GM12874 (cell line): ENCODE measurements around the gene SNRNP35.

Experiments used
- TF ChIP-seq, protein P1 (sequence below): IDR thresholded peaks from 2 replicates; pipeline ENCODE4 v1.5.1; 2011; ENCODE audit warnings: low read depth, mild to moderate bottlenecking, control low read depth, low read length, moderate library complexity; ENCODE audit not compliant: insufficient read depth

SNRNP35 gene, protein sequence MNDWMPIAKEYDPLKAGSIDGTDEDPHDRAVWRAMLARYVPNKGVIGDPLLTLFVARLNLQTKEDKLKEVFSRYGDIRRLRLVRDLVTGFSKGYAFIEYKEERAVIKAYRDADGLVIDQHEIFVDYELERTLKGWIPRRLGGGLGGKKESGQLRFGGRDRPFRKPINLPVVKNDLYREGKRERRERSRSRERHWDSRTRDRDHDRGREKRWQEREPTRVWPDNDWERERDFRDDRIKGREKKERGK

DNA sequence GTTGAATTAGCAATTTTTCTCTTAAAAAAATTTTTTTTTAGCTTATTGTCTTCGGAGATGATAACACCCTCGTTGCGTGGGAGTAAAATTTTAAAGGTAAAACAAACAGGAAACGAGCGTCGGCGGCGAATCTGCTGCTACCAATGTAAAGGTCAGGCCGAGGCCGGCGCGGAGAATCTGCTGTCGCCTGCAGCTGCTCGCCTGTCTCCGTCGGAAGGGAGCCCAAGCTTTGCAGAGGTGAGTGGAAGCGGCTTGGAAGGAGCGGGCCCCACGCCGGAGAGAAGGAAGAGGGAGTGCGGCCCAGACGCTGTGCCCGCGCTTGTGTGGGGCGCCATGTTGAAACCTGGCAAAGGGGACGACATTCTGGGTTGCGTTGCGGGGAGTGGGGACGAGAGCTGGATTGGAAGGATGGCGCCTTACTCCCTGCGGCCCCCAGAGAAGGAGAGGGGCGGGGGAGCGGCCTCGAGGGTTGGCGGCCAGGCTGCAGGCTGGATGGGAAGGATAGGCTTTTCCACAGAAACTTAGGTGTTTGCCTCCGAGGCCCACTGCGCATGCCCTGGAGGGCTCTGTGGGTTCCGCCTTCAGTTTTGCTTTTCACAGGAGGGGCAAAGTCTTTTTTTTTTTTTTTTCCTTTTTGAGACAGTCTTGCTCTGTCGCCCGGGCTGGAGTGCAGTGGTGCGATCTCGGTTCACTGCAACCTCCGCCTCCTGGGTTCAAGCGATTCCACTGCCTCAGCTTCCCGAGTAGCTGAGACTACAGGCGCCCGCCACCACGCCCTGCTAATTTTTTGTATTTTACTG is at the start of gene SNRNP35:
Gene SNRNP35, plus strand, starts transcription at position 160 of the 800 bp plus-strand sequence. CDS start 7,402 bp downstream, outside the sequence.
- TF ChIP-seq, protein P1, sequence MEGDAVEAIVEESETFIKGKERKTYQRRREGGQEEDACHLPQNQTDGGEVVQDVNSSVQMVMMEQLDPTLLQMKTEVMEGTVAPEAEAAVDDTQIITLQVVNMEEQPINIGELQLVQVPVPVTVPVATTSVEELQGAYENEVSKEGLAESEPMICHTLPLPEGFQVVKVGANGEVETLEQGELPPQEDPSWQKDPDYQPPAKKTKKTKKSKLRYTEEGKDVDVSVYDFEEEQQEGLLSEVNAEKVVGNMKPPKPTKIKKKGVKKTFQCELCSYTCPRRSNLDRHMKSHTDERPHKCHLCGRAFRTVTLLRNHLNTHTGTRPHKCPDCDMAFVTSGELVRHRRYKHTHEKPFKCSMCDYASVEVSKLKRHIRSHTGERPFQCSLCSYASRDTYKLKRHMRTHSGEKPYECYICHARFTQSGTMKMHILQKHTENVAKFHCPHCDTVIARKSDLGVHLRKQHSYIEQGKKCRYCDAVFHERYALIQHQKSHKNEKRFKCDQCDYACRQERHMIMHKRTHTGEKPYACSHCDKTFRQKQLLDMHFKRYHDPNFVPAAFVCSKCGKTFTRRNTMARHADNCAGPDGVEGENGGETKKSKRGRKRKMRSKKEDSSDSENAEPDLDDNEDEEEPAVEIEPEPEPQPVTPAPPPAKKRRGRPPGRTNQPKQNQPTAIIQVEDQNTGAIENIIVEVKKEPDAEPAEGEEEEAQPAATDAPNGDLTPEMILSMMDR, result no peak

DNA sequence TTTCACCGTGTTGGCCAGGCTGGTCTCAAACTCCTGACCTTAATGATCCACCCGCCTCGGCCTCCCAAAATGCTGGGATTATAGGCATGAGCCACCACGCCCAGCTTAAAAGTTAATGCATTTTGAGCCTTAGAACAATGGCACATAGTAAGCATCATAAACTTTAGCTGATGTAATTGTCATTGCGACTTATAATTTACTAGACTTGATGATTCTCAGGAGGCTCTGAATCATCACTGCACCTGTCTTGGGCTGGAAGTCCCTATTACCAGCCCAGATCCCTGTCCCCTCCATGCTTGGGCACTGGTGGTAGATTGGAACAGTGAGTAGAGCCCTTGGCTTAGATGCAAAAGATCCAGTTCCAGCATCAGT is 47.9 kb upstream of the SNRNP35 start:
- TF ChIP-seq, protein P1, result no peak

DNA sequence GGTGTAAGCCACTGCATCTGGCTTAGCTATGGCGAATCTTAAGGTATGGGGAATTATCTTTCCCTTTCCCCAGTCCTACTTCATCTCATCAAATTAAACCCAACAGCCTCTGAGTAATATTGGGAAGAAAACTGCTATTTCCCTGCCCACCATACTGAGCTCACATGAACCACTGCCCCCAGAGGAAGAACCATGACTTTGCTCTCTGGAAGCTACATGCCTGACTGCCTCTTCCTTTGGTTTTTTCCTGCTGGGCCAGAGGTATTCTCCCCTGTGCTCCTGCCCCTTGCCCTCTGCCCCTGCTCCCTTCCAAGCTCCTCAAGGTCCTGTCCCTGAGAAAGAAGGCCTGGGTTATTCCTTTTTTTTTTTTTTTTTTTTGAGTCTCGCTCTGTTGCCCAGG is 36.6 kb upstream of the SNRNP35 start:
- TF ChIP-seq, protein P1, result no peak

DNA sequence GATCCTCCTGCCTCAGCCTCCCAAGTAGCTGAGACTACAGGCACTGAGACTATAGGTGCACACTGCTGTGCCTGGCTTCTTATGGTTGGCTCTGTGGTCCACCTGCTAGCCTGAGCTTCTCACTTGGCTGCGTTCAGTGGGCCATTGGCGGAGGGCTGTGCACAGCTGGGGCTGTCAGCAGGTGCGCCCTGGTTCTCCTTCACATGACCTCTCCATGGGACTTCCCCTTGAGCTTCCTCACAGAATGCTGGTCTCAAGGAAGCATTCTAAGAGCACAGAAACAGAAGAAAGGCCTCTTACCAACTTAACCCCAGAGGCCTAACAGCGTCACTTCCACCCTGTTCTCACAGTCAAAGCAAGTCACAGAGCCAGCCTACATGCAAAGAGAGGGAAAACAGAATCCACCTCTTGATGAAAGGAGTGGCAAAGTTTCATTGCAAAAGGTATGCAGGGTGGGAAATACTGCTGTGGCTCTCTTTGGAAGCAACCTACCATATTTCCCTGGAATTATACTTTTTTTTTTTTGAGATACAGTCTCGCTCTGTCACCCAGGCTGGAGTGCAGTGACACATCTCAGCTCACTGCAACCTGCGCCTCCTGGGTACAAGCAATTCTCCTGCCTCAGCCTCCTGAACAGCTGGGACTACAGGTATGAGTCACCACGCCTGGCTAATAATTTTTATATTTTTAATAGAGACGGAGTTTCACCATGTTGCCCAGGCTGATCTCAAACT is 30.7 kb upstream of the SNRNP35 start:
- TF ChIP-seq, protein P1, result no peak

DNA sequence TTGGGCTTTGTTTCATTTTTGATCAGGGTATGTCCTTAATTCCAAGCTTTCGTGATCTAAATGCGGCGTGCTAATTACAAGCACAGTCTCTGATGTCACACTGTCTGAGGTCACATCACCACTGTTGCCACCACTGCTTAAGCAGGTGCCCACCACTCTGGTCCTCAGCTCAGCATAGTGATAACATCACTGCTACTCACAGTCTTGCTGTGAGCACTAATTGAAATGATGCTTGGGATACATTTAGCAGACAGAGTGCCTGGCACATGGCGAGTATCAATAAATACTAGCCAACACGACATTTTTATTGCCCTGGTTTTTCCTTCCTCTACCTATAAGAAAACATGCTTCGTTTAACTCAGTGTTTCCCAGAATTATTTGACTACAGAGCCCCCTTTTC is 29.3 kb upstream of the SNRNP35 start:
- TF ChIP-seq, protein P1, result no peak

DNA sequence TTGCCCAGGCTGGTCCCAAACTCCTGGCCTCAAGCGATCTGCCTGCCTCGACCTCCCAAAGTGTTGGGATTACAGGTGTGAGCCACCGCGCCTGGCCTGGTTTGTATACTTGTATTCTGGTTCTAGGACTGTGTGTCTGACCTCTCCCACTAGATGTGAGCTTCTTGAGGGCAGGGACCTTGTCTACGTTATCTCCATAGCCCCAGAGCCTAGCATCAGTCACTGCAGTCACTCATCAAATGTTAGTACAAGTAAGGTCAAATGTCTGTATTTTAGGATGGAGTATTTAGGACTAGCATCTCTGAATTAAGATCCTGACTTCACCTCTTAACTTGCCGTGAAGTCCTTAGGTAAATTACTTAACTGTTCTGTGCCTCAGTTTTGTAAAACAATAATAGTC is 24.3 kb upstream of the SNRNP35 start:
- TF ChIP-seq, protein P1, result no peak

DNA sequence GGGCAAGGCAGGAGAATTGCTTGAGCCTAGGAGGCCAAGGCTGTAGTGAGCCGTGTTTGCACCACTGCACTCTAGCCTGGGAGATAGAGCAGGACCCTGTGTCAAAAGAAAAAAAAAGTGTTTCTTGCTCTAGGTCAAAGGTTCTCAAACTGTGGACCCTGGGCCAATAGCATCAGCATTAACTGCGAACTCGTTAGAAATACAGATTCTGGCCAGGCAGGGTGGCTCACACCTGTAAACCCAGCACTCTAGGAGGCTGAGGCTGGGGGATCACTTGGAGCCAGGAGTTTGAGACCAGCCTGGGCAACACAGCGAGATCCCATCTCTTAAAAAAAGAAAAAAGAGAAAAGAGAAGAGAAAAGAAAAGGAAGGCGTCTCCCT is 22.3 kb upstream of the SNRNP35 start:
- TF ChIP-seq, protein P1, result no peak
